GF-D8 (cell line): Measurements from ENCODE around the gene FRYL.
"Not testable (repeated sequence)": the region's sequence is repeated elsewhere in the genome, so short reads cannot be mapped to it uniquely, and the experiment has no call there.

Experiments
- DNase-seq: peaks from one replicate; lab custom pipeline; 2025; lab: John Stamatoyannopoulos, UW

The FRYL gene

DNA sequence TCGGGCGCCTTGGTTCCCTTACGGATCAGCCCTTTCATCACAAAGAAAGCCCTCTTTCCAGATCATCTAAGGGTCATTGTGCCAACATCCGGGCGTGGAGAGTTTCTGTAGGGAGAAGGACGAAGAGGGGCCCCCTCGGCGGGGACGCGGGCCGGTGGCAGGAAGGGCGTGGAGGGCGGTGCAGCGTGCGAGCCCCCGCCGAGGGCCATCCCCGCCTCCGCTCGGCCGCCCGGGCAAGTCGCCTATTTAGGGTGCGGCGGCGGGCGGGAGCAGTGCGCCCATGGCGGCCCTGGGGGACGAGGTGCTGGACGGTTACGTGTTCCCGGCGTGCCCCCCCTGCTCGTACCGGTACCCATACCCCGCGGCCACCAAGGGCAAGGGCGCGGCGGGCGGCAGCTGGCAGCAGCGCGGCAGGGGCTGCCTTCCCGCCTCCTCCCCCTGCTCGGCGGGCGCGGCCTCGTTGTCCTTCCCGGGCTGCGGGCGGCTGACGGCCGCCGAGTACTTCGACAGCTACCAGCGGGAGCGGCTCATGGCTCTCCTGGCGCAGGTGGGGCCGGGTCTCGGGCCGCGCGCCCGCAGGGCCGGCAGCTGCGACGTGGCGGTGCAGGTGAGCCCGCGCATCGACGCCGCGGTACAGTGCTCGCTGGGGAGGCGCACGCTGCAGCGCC lies 289.9 kb downstream of the FRYL start, which contains the start of gene ZAR1:
ZAR1 (plus strand) TSS at position 241 of the 668 bp plus-strand sequence; CDS start at position 281, 40 bp downstream.
- no peak for DNase-seq

DNA sequence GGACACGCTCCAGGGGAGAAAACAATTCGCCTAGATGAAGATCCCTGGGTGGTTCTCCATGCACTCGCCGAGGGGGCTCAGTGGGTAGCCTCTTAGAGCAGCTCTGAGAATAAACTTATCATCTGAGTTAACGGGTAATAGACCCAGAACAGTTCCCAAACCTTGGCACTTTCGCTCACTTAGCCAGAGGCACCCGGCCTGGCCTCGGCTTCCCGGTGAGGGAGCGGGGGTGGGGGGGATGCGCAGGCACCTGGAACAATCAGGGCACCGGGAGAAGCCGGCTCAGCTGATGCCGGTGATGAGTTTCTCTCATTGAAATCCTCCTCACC lies 290.4 kb downstream of the FRYL start:
- DNase-seq: no peak

DNA sequence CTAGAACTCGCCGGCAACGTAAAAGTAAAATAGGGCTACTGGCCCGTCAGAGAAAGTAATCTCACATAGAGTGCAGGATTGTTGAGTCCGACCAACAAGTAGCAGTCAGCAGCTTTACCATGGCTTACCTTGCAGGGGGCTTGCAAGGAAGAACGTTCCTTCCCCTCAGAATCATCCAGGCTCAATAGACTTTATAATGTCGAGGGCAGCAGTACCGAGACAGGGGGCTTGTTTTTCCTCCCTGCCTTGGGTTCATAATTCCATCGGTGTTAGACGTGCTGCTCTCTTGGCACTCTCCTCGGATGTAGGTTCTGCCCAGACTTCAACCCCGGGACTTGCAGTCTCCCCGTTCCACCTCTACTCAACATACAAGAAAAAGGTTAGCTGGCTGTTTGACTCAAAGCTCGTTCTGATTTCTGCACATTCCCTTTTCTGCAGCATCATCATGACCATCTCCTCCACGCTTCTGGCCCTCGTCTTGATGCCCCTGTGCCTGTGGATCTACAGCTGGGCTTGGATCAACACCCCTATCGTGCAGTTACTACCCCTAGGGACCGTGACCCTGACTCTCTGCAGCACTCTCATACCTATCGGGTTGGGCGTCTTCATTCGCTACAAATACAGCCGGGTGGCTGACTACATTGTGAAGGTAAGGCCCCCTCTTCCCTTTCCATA lies 295.4 kb downstream of the FRYL start:
- no peak for DNase-seq

DNA sequence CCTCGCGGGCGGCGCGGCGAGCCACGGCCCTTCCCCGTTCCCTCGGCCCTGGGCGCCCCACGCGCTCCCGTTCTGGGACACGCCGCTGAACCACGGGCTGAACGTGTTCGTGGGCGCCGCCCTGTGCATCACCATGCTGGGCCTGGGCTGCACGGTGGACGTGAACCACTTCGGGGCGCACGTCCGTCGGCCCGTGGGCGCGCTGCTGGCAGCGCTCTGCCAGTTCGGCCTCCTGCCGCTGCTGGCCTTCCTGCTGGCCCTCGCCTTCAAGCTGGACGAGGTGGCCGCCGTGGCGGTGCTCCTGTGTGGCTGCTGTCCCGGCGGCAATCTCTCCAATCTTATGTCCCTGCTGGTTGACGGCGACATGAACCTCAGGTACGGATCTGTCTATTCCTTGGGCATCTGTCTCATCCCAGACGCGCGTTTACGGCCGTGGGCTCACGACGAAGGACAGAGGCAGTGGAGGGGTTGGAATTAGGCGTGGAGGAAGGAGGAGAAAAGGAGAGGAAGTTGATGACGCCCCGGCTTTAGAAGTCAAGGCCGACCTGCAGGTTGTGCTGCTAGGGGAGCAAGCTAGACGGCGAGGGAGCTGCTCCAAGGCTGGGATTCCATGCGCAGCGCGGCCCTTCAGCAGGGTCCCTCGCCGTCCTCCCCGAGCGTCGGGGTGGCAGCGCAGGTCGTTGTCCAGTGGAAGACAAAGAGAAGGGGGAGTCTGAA lies 296.1 kb downstream of the FRYL start:
- DNase-seq: no peak

DNA sequence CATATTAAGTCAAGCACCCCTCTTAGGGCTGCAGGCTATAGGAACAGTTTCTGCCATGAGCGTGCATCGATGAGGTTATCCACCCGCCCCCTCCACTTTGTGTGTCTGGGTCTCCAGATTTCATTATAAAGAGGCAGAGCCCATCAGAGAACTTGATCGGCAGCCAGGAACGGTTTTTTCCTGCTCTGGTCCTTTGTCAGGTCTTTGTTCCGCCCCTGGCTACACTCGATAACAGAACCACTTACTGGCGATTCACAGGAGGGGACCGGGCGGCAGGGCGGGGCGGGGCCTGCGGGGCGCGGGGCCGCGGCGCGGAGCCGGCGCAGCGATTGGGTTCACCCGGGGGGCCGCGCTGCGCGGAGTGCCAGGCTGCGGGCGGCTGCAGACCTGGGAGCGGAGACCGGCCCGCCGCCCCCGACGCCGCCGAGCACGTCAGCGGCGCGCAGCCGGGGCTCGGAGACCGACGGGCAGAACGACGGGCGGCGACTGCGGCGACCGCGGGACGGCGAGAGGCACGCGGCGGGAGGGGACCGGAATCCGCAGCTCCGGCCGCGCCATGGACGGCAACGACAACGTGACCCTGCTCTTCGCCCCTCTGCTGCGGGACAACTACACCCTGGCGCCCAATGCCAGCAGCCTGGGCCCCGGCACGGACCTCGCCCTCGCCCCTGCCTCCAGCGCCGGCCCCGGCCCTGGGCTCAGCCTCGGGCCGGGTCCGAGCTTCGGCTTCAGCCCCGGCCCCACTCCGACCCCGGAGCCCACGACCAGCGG lies 296.9 kb downstream of the FRYL start, which contains the start of gene SLC10A4:
SLC10A4 (plus strand) TSS at position 338 of the 771 bp plus-strand sequence; CDS start at position 557, 219 bp downstream.
- no peak for DNase-seq

DNA sequence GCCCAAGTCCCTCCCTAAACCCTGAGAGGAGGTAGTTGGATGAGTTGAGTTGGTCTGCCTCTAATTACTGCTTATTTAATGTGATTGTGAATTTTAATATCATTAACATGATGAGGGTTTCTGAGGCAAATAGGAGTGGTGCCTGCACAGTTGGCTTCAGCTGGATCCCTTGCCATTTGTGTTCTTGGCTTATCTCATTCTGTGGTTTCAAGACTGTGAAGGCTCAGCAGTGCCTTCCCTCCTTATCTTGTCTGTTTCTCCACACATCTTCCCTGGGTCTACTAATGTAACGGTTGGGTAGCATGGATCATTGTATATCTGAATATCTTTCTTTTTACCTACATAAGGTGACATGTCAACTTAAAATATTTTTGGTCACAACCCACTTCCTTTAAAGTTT lies 298.5 kb downstream of the FRYL start:
- no peak for DNase-seq

DNA sequence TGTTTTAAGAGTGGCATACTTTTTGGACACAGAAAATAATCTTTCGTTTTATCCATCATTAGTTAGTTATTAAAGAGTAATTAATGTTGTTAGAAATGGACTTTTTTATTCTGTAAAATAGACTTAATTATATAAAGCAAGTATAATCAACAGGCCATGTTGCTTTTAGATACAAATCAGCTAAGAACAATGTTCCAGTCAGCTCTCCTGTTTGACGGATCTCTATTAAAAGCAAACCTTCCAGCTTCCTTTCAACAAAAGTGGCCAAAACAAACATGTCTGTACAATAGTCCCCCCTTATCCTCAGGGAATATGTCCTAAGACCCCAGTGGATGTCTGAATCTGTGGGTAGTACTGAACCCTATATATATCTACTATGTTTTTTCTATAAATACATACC lies 301.8 kb downstream of the FRYL start:
- DNase-seq: no peak

DNA sequence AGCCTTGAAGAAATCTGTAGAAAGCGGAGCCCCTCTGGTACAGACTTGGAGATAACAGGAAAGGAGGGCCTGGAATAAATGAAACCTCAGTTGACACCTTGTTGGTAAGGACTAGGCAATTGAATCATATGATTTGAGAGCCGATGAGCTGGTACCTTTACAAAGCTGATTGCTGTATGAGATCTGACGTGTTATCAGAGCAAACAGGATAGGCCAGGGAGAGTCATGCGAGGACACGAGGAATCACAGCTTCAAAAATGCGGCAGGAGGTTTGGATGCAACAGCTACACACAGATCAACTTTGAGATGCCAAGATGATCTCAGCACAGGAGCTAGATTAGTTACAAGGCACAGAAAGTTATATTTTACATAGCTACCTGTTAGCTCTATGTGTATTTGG lies 304.3 kb downstream of the FRYL start:
- no peak for DNase-seq

DNA sequence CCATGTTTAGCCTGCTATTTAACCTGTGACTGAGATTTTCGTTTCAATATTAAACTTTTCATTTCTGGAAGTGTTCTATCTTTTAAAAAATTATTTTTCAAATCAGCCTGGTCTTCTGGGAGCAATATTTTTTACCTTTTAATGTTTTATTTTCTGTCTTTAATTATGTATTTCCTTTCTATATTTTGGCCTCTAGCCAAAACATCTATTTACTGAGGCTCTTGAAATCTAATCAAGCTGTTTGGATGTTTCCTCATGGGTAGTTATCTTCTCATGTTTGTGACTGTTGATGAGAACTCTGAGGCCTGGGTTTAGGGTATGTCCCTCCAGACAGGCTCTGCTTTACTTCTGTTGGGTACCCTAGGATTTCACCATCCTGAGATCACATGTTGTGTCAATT lies 307.3 kb downstream of the FRYL start:
- DNase-seq: no peak

DNA sequence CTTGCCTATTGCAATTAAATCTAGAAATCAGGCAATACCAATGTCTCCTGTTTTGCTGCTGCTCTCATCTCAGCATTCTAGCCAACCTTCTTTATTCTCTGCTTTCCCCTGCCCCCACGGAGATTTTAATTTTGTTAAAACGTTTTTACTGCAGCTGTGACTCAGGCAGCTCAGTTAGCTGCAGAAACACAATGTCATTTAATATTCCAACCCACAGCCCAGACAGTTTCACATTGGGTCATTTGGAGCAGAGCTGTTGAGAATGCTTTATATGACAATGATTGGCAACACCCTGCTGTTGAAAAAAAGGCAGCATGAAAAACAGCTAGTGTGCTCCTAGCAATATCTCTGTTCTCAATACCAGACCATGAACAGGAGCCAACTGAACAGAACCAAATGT lies 309.5 kb downstream of the FRYL start:
- no peak for DNase-seq

DNA sequence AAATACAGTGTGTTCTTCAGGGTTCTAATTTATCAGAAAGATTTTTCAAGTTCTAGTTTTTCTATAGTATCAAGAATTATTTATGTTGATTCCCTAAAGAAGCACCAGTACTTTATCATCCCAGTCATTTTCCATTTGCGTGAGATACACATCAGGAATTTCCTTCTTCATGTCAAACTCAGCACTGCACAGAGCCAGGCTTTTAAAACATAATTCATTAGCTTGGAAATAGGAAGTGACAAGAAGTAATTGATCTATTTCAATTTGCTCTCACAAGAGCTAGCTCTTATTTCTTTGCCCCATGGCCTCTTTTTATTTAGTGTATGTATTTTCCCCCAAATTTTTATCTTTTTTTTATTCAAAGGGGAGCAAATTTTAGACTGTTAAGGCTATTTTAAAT lies 309.9 kb downstream of the FRYL start:
- no peak for DNase-seq

DNA sequence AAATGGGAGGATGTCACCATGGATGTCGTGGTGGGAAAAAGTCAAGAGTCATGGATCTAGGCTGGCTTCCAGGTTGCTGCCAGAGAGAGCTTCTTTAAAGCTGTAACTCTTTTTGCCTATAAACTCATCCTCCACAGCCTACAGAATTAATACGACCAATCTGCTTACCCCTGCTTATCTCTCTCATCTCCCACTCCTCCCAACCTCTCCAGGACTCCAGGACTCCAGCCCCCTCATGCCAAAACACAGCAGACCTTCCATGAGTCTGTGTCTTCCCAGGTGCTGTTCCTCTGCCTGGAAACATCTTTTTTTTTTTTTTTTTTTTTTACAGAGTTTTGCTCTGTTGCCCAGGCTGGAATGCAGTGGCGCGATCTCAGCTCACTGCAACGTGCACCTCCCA lies 312.2 kb downstream of the FRYL start:
- no peak for DNase-seq

DNA sequence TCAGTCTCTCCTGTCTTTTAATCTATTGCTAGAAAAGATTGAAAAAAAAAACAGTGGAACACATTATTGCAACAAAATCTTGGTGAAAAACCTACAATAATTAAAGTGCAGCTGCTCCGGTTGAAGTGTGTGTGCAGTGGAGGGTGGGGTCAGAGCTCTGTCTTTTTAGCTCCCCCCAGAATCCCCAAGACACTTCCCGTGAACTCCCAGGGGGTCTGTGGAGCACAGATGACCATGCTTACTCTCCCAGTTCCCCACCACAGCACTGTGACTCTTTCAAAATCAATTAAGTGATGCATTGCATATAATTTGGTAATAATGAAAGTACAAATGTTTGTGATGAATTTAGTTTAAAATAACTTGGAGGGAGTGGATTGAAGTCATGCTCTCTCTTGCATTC lies 312.6 kb downstream of the FRYL start:
- DNase-seq: no peak

DNA sequence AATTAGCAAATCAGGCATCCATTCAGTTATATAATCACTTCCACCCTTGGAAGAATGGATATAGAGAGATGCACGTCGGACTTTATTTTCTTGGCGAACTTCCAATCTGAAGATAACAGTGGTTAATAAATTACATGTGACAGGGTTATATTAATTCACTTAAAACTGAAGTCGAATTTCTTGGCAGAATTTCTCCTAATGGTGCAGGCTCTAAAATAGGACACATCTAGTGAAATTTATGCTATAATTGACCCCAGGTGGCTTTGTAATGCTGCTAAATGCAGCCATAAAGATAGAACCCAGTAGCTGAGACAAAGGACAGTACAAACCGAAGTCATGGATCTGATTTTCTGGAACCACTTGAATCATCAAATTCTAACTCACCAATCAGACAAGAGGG lies 317.7 kb downstream of the FRYL start:
- no peak for DNase-seq

DNA sequence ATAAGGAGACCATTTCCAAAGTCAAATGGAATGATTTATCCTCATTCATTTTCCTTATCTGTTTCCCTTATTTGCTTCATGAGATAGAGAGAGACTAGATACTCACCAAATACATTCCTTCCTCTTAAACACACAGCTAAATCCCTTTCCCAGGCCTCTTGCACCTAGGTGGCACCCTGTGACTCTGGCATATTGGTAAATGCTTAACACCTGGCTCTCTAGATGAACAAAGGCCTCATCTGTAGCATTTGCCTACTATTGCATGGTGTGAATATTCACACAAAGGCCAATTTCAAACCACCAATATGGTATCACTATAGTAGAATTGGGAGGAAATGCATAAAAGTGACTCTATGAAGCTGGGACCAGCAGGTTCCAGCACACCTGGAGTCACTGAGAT lies 319.1 kb downstream of the FRYL start:
- no peak for DNase-seq

DNA sequence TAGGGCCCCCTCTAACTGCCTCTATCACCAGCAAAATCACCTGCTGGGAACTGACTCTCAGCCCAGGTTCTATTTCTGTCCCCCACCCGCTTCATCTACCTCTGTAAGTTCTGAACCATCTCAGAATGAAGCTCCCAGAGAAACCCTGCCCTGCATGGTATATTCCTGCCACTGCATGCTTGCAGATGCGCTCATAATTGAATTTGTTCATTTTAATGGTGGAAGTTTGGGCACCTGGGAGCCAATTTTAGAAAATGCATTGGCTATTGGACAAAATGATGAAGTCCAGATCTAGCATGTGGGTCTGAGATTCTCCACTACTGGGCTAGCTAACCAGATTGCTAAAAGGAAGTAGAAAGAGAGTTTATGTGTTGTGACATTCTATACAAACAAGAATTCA lies 325.5 kb downstream of the FRYL start:
- DNase-seq: no peak

DNA sequence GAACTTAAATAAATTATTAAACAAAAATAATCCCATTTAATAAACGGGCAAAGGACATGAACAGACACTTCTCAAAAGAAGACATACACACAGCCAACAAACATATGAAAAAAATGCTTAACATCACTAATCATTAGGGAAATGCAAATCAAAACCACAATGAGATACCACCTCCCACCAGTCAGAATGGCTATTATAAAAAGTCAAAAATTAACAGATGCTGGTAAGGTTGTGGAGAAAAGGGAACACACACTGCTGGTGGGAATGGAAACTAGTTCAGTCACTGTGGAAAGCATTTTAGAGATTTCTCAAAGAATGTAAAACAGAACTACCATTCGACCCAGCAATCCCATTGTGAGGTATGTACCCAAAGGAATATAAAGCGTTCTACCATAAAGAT lies 328.4 kb downstream of the FRYL start:
- not testable (repeated sequence) for DNase-seq

DNA sequence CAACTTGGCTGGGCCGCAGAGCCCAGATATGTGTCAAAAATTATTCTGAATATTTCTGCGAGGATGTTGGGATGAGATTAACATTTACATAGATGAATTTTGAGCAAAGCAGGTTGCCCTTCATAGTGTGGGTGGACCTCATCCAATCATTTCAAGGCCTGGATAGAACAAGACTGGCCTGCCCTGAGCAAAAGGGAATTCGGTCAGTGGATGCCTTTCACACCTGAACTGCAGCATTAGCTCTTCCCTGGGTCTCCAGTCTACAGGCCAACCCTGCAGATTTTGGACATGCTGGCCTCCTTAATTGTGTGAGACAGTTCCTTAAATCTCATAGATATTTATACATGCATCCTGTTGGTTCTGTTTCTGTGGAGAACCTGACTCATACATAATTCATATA lies 329.3 kb downstream of the FRYL start:
- DNase-seq: no peak

DNA sequence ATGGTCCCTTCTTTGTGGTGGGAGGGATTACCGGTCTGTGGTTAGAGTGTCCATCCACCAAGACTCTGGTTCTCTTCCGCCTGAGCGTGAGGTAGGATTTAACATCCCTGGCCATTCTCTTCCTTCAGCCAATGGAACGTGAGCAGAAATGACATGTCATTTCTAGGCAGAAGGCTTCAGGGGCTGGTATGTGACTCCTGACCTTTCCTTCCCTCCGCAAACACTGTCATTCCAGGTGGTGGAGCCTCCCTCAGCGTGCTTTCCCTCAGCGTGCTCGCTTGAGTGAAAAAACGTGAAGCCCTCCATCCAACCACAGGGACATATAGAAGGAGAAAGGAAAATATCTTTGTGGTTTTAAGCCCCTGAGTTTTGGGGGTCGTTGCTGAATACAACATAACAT lies 330.9 kb downstream of the FRYL start:
- DNase-seq: no peak
